Measurements from ENCODE around the gene GALNS. TPM values are rescaled to one million over a fixed set of nuclear protein-coding genes. Genes with fewer than 3 reads are reported as not detected.

GALNS gene
- total RNA-seq, 3 donors from 2014 or later, result 20.6 to 24.1 (median 21.1) TPM

DNA sequence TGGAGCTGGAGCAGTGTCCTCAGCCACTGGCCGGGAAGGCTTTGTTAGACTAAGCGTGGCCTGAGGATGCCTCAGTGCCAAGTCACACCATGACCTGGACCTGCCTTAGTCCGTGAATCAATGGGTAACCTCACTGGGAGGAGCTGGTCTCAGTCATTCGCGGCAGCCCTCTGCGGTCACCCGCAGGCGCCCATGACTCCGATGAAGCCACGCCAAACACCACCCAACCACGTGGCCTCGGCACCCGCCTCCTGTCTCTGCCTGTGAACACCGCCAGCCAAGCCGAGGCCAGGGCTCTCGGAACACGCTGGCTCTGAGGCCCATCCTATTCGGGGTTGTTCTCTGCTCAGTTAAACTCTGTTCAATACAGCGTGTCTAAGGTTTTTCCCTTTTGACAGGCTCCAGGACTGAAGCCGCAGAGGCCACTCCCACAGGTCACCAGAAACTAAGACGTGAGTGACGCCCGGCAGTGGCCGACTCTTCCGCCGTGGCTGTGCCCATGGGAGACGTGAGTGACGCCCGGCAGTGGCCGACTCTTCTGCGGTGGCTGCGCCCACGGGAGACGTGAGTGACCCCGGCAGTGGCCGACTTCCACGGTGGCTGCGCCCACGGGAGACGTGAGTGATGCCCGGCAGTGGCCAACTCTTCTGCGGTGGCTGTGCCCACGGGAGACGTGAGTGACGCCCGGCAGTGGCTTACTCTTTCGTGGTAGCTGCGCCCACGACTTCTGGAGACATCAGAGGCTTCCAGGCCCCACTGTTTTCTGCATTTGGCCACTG lies 26.6 kb upstream of the GALNS start:
- H3K36me3 Mint-ChIP-seq (ENCODE audit: insufficient read depth), result no peaks in the 10 kb centered on the region
- no peak for DNase-seq
- H3K4me1 Mint-ChIP-seq (ENCODE audit: low read depth), result peaks cover 3% of the 10 kb centered on the region
- H3K9me3 Mint-ChIP-seq, result no peaks in the 10 kb centered on the region
- H3K27me3 Mint-ChIP-seq (ENCODE audit: low read depth), result no peaks in the 10 kb centered on the region
- no peak for ATAC-seq
- H3K4me3 Mint-ChIP-seq, result no peak overlapping the region

GRCh38 chr16:88882358-88883030 lies 25.7 kb upstream of the GALNS start:
- peaks cover 3% of the 10 kb centered on the region for H3K4me1 Mint-ChIP-seq (ENCODE audit: low read depth)
- ATAC-seq (no peak), DNase-seq (no peak)
- no peak overlapping the region for H3K4me3 Mint-ChIP-seq
- H3K9me3 Mint-ChIP-seq, result no peaks in the 10 kb centered on the region
- no peaks in the 10 kb centered on the region for H3K36me3 Mint-ChIP-seq (ENCODE audit: insufficient read depth)
- no peaks in the 10 kb centered on the region for H3K27me3 Mint-ChIP-seq (ENCODE audit: low read depth)

DNA sequence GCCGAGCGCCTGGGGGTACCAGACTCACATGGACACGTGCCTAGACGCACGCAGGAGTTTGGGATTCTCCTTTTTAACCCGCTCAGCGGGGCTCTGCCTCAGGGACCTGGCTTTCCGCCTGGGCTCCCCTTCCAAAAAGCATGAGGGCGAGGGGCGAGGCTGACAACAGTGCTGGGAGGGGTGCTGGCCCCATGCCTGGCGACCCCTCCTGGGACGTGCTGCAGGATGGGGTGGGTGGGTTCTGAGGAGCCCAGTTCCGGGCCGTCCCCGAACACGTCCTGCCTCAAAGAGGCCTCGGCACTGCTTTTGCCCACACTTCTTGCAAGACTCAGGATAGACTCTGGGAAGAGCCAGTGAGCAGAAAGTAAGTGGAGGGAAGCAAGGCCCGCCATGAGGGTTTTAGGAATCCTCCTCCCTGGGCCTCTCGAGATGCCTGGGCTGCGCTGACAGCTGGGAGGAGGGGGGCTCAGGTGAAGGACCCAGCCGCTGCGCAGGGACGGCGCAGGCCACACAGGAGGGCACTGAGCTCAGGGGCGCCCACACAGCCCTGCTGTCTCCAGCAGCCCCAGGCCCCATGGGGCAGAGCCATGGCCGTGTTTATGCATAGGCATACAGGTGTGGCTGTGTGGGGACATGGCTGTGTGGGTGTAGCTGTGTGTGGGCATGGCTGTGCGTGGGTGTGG lies 25.1 kb upstream of the GALNS start:
- Mint-ChIP-seq H3K9me3 (no peaks in the 10 kb centered on the region), H3K4me1 (ENCODE audit: low read depth) (peaks cover 3% of the 10 kb centered on the region), H3K27me3 (ENCODE audit: low read depth) (no peaks in the 10 kb centered on the region), H3K36me3 (ENCODE audit: insufficient read depth) (no peaks in the 10 kb centered on the region), H3K4me3 (no peak overlapping the region)
- no peak for DNase-seq
- no peak for ATAC-seq

GRCh38 chr16:88881007-88881615 lies 24.4 kb upstream of the GALNS start:
- peaks cover 3% of the 10 kb centered on the region for H3K4me1 Mint-ChIP-seq (ENCODE audit: low read depth)
- DNase-seq (no peak), ATAC-seq (no peak)
- H3K4me3 Mint-ChIP-seq, result no peak overlapping the region
- H3K27me3 Mint-ChIP-seq (ENCODE audit: low read depth), result no peaks in the 10 kb centered on the region
- H3K9me3 Mint-ChIP-seq, result no peaks in the 10 kb centered on the region
- H3K36me3 Mint-ChIP-seq (ENCODE audit: insufficient read depth), result no peaks in the 10 kb centered on the region

- no peak overlapping the region for H3K4me3 Mint-ChIP-seq
- H3K4me1 Mint-ChIP-seq (ENCODE audit: low read depth), result peaks cover 3% of the 10 kb centered on the region
- ATAC-seq, result no peak
- no peaks in the 10 kb centered on the region for H3K9me3 Mint-ChIP-seq
- H3K36me3 Mint-ChIP-seq (ENCODE audit: insufficient read depth), result no peaks in the 10 kb centered on the region
- DNase-seq, result no peak
- no peaks in the 10 kb centered on the region for H3K27me3 Mint-ChIP-seq (ENCODE audit: low read depth)
Observed at GRCh38 chr16:88880226-88881006, 23.7 kb upstream of the GALNS start.

GRCh38 chr16:88879788-88880055 lies 23.0 kb upstream of the GALNS start:
- H3K27me3 Mint-ChIP-seq (ENCODE audit: low read depth), result no peaks in the 10 kb centered on the region
- H3K36me3 Mint-ChIP-seq (ENCODE audit: insufficient read depth), result no peaks in the 10 kb centered on the region
- no peak overlapping the region for H3K4me3 Mint-ChIP-seq
- no peak for DNase-seq
- peaks cover 3% of the 10 kb centered on the region for H3K4me1 Mint-ChIP-seq (ENCODE audit: low read depth)
- no peak for ATAC-seq
- no peaks in the 10 kb centered on the region for H3K9me3 Mint-ChIP-seq

DNA sequence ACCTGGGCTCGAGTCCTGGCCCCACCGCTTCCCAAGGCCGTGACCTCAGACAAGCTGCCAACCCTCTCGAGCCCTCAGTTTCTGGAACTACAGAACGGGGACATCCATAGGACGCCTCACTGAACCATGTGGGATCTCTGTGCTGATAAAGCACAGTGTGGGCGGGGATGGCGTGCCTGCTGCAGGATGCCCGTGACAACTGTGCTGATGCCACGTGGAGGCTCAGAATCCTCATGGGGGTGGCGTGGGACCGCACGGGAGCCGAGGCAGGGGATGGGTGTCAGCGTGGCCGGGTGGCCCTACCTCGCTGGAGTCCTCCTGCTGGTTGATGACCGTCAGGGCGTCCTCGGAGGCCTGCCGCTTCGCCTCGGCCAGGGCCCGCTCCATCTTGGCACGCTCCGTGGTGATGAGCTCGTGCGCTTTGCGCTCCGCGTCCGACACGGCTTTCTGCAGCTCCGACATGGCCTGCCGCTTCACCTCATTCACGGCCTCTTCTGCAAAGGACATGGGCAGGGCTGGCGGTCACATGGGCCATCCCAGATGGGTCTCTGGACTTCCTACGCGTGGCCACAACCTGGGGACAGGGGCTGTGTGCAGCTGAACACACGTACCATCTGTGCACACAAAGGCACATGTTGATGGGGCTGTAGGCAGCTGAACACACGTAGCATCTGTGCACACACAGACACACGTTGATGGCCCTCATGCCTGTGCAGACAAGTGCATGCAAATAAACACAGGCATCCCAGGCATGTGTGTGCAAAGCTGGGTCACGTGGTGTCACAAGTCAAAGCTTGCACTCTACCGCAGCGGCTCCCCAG lies 22.4 kb upstream of the GALNS start:
- Mint-ChIP-seq H3K4me1 (ENCODE audit: low read depth) (peaks cover 3% of the 10 kb centered on the region), H3K4me3 (no peak overlapping the region), H3K36me3 (ENCODE audit: insufficient read depth) (no peaks in the 10 kb centered on the region), H3K27me3 (ENCODE audit: low read depth) (no peaks in the 10 kb centered on the region), H3K9me3 (no peaks in the 10 kb centered on the region)
- ATAC-seq, result no peak
- DNase-seq, result no peak

DNA sequence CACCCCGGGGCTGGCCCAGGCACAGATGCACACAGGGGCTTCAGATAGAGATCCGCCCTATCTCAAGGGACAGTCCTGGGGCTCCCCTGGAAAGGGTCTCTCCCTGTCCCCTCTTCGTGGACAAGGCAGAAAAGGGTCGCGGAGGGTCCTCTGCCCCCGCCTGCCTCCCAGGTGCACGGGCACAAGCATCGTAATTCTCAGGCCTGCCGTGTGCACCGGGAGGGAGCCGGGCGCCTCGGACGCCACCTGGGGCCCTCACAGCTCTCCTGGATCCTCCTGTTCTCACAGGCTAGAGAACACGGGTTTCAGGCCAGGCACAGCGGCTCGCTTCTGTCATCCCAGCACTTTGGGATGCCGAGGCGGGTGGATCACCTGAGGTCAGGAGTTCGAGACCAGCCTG lies 21.6 kb upstream of the GALNS start:
- ATAC-seq (no peak), DNase-seq (no peak)
- Mint-ChIP-seq H3K27me3 (ENCODE audit: low read depth) (no peaks in the 10 kb centered on the region), H3K4me1 (ENCODE audit: low read depth) (peaks cover 3% of the 10 kb centered on the region), H3K36me3 (ENCODE audit: insufficient read depth) (no peaks in the 10 kb centered on the region), H3K4me3 (no peak overlapping the region), H3K9me3 (no peaks in the 10 kb centered on the region)

DNA sequence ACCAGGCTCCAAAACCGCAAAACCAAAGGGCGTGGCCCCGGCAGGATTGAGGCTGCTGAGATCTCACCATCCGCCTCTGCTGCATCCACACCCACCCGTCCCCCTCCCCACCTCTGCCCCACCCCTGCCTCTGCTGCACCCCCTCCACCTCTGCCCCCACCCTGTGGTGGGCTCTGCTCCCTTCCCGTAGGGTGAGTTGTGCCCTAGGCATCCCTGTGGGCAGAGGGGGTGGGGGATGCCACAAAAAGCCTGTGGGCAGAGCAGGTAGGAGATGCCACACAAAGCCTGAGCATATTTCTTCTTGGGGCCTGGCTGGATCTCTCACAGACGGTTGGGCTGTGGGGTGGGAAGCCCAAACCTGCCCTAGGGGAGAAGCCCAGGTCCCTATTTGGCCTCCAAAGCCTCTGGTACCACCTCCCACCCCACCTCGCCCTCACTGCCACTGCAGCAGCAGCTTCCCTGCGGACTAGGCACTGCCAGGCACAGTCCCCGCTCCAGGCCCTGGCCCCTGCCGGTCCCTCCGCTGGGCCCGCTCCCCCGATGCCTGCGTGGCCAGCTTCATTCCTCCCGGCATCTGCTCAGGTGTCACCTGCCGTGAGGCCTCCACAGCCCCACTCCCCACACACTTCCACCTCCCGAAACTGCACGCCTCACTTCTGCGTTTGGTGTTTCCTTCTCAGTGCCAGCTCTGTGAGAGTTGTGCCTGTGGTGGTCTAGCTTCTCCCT lies 21.0 kb upstream of the GALNS start:
- DNase-seq (no peak), ATAC-seq (no peak)
- Mint-ChIP-seq H3K36me3 (ENCODE audit: insufficient read depth) (no peaks in the 10 kb centered on the region), H3K4me3 (no peak overlapping the region), H3K27me3 (ENCODE audit: low read depth) (no peaks in the 10 kb centered on the region), H3K9me3 (no peaks in the 10 kb centered on the region), H3K4me1 (ENCODE audit: low read depth) (peaks cover 3% of the 10 kb centered on the region)

- DNase-seq, result no peak
- H3K27me3 Mint-ChIP-seq (ENCODE audit: low read depth), result no peaks in the 10 kb centered on the region
- no peak for ATAC-seq
- H3K9me3 Mint-ChIP-seq, result no peaks in the 10 kb centered on the region
- H3K4me1 Mint-ChIP-seq (ENCODE audit: low read depth), result no peaks in the 10 kb centered on the region
- H3K36me3 Mint-ChIP-seq (ENCODE audit: insufficient read depth), result no peaks in the 10 kb centered on the region
- H3K4me3 Mint-ChIP-seq, result no peak overlapping the region
Observed at GRCh38 chr16:88876942-88877526, 20.3 kb upstream of the GALNS start.

DNA sequence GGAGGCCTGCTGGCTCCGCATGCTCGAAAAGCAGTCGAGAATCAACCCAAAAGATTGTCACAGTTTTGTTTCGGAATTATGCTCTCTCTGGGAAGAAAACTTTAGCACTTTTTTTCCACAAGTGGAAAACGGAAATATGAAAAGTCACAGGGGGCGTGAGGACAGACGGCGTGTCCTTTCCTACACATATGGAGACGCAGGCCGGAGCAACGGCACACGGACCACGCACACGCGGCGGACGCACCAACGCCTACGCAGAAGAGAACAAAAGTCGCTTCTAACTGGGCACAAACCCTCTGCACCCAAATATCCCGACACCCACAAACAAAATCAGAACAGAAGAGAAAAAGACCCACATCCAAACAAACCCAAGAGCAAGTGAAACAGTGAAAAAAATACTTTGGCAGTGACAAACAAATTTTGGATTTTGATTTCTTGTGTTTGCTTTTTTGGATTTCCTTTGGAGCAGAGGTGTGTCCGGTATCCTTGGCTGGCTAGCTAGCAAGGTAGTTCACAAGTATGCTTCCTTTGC lies 19.0 kb upstream of the GALNS start:
- ATAC-seq (no peak), DNase-seq (no peak)
- Mint-ChIP-seq H3K4me3 (no peak overlapping the region), H3K36me3 (ENCODE audit: insufficient read depth) (no peaks in the 10 kb centered on the region), H3K9me3 (no peaks in the 10 kb centered on the region), H3K4me1 (ENCODE audit: low read depth) (peaks cover 2% of the 10 kb centered on the region), H3K27me3 (ENCODE audit: low read depth) (peaks cover 5% of the 10 kb centered on the region)

DNA sequence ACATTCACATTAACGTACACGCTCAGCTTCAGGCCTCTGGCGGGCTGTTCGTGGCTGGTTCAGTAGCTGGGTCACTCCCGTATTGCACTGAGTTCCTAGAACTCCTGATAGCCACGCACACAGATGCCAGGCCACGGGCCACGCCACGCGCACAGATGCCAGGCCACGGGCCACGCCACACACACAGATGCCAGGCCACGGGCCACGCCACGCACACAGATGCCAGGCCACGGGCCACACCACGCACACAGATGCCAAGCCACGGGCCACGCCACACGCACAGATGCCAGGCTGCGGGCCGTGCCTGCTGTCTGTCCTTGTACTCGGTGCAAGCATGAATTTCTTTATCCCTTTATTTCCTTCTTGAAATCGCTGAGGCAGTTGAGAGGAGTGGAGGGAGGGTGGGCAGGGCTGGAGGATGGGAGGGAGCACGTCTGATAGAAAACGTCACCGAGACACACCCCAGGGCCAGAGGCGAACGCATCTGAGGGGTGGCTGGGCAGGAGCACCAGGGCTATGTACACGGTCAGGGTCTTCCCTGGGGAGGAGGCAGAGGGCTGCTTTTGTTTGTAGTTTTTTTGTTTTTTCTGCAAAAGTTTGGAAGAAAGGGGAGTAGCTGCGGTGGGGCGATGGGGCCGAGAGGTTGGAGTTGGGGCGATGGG lies 18.3 kb upstream of the GALNS start:
- peaks cover 2% of the 10 kb centered on the region for H3K4me1 Mint-ChIP-seq (ENCODE audit: low read depth)
- no peaks in the 10 kb centered on the region for H3K9me3 Mint-ChIP-seq
- no peak for DNase-seq
- H3K4me3 Mint-ChIP-seq, result no peak overlapping the region
- no peak for ATAC-seq
- peaks cover 11% of the 10 kb centered on the region for H3K27me3 Mint-ChIP-seq (ENCODE audit: low read depth)
- no peaks in the 10 kb centered on the region for H3K36me3 Mint-ChIP-seq (ENCODE audit: insufficient read depth)
